CD8-positive, alpha-beta memory T cell (primary cell): ENCODE results near the gene MADD. TPM values are rescaled to one million over a fixed set of nuclear protein-coding genes. Genes with fewer than 3 reads are reported as not detected.

ENCODE experiments used
- CTCF ChIA-PET: fragments of 350-600 bp; sonication (Branson Sonifier 250); formaldehyde crosslinking; loops from one replicate; lab custom pipeline; 2021; ENCODE audit warnings: antibody characterized with exemption; lab: Charles Lee
- POLR2A ChIA-PET: fragments of 350-600 bp; sonication (Branson Sonifier 250); formaldehyde crosslinking; loops from one replicate; lab custom pipeline; 2021; ENCODE audit warnings: antibody characterized with exemption; lab: Charles Lee
- DNase-seq, 5 donors: peaks; one replicate each; pipeline versions ENCODE4 v3.0.0 to v3.0.0-alpha.2; 2020 to 2022; ENCODE audit warnings: mixed read lengths in 1 of 5
- H3K27ac ChIP-seq: one replicate; pipeline ENCODE4 v1.7.0; 2013; ENCODE audit warnings: low read depth, mild to moderate bottlenecking, low read length, moderate library complexity
- H3K27me3 ChIP-seq: 2 replicates; pipeline ENCODE4 v1.7.0; 2013; ENCODE audit warnings: low read length, mild to moderate bottlenecking; ENCODE audit not compliant: insufficient read depth, poor library complexity, severe bottlenecking
- H3K36me3 ChIP-seq: 2 replicates; pipeline ENCODE4 v1.7.0; 2013; ENCODE audit warnings: mild to moderate bottlenecking, low read length, moderate library complexity; ENCODE audit not compliant: insufficient read depth
- H3K4me1 ChIP-seq: 2 replicates; pipeline ENCODE4 v1.7.0; 2013; ENCODE audit warnings: mild to moderate bottlenecking, low read length, moderate library complexity; ENCODE audit not compliant: insufficient read depth
- H3K4me3 ChIP-seq: 2 replicates; pipeline ENCODE4 v1.7.0; 2013; ENCODE audit warnings: mild to moderate bottlenecking, low read length
- H3K9me3 ChIP-seq: 2 replicates; pipeline ENCODE4 v1.7.0; 2013; ENCODE audit warnings: mild to moderate bottlenecking, low read length
- H3K27ac Mint-ChIP-seq, 8 donors: one replicate each; pipeline ENCODE4 v1.8.0; 2020 to 2021; ENCODE audit warnings: mixed read lengths in 8 of 8, mild to moderate bottlenecking in 6 of 8, inconsistent platforms in 3 of 8, moderate library complexity in 3 of 8
- H3K27me3 Mint-ChIP-seq, 2 donors: one replicate each; pipeline ENCODE4 v1.8.0; 2020 to 2021; ENCODE audit warnings: mixed read lengths in 2 of 2, mild to moderate bottlenecking in 1 of 2, moderate library complexity in 1 of 2
- H3K36me3 Mint-ChIP-seq, 3 donors: one replicate each; pipeline ENCODE4 v1.8.0; 2020 to 2021; ENCODE audit warnings: mixed read lengths in 3 of 3, inconsistent platforms in 1 of 3, mild to moderate bottlenecking in 1 of 3
- H3K4me1 Mint-ChIP-seq, 3 donors: one replicate each; pipeline ENCODE4 v1.8.0; 2020 to 2021; ENCODE audit warnings: mixed read lengths in 3 of 3, inconsistent platforms in 1 of 3, mild to moderate bottlenecking in 1 of 3
- H3K4me3 Mint-ChIP-seq, 7 donors: one replicate each; pipeline ENCODE4 v1.8.0; 2020 to 2021; ENCODE audit warnings: mixed read lengths in 7 of 7, mild to moderate bottlenecking in 6 of 7, moderate library complexity in 4 of 7, inconsistent platforms in 2 of 7
- H3K9me3 Mint-ChIP-seq, 5 donors: one replicate each; pipeline ENCODE4 v1.8.0; 2020 to 2022; ENCODE audit warnings: mixed read lengths in 5 of 5, mild to moderate bottlenecking in 3 of 5, moderate library complexity in 2 of 5, inconsistent platforms in 1 of 5
- polyA plus RNA-seq: library from polyadenylated mRNA; unstranded; fragments of 300-500 nt; fragmentation: Illumina TruSeq; gene quantifications from one replicate; pipeline ENCODE4 v1.2.3, GENCODE V29; 2021
- total RNA-seq, 2 experiments: library from RNA; stranded (reverse); gene quantifications; one replicate each; pipeline ENCODE4 v1.2.3, GENCODE V29; 2021

Gene MADD
- total and polyA plus RNA-seq, 3 experiments from 2014 or later = 30.5 to 65.7 (median 62.1) TPM

DNA sequence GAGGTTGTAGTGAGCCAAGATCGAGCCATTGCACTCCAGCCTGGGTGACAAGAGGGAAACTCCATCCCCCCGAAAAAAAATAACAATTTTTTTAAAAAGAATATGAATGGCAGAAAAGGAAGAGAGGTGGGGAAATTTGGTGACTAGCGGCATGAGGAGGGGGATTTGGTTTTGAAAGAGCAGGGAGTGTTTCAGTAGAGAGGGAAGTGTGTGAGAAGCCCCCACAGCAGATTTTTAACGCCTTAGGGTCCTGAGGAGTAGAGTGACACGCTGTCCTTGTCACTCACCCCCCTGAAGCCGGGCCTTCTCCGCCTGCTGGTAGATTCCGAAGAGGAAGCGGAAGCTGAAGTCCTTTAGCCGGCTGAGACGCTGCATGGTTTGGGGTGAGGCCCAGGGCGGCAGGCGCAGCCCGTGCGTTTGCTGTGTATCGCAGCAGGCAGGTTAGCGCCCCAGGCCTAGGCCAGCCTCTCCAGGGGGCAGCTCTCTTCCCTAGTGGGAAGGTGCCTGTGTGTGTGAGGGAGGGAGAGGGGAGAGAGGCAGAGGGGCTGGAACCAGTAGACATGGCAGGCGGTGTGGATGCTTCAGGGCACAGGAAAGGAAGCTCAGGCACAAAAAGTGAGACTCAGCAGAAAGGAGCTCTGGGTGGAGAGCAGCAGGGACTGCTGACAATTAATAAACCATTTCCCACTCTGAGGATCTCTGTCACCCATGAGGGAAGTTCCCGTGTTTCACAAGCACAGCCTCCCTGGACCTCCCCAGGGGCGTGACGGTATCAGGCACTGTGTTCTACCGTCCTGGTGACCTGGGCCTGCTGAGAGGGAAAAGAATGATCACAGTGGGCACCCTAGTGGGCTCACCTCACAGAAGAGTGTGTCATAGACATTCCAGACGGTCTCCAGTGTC, 25.2 kb upstream of the MADD start:
- ChIA-PET CTCF (interaction anchor here (0.9 to 5.5 kb wide), 3 partner anchors 14 to 168 kb away, joined by 3 to 20 read pairs (median 3); partner anchors contain the start of gene ARFGAP2), POLR2A (no interaction called here)
- peak in 1 of 5 donors; percentile 46 for DNase-seq
- Histone ChIP-seq H3K36me3 (peaks cover 38% of the 10 kb centered on the region), H3K27ac (no peak overlapping the region), H3K4me3 (no peak overlapping the region), H3K27me3 (no peaks in the 10 kb centered on the region), H3K9me3 (no peaks in the 10 kb centered on the region), H3K4me1 (peaks cover 23% of the 10 kb centered on the region)
- H3K27ac Mint-ChIP-seq = peak overlapping the region in 3 of 8 donors; percentile 38 to 77 (median 41)
- H3K4me3 Mint-ChIP-seq = no peak overlapping the region
- peaks cover 22 to 35% (median 29%) of the 10 kb centered on the region in 3 donors for H3K4me1 Mint-ChIP-seq
- H3K27me3 Mint-ChIP-seq = peaks cover 0 to 3% of the 10 kb centered on the region in 2 donors
- peaks cover 0 to 73% (median 18%) of the 10 kb centered on the region in 3 donors for H3K36me3 Mint-ChIP-seq
- no peaks in the 10 kb centered on the region for H3K9me3 Mint-ChIP-seq

DNA sequence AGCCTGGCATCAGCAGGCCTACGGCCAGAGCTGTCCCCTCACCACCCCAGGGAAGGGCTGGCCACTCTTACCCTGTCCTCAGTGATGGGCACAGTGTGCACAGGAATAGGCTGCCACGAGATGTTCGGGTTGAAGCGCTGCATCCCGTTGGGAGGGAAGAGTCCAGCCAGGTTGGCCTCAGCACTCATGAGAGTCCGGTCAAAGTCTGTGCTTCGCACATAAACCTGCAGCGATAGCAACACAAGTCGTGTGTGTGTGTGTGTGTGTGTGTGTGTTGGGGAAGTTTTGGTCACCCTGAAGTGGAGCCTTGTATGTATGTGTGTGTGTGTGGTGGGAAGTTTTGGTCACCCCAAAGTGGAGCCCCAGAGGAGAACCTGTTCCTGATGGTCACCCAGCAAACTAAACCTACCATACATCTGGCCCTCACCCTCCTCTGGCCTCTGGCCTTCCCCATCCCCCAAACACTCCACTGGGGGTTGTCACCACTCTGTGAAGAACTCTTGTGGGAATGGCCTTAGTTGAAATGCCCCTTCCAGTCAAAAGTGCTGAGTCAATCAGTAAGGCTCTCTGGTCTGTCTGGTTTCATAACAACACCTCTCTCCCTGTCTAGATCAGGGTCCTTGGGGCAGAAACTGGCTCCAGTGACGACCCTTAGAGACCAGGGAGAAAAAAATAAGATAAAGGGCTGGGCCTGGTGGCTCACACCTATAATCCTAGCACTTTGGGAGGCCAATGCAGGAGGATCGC, 24.1 kb upstream of the MADD start:
- Mint-ChIP-seq H3K27ac (peak overlapping the region in 1 of 8 donors; percentile 57), H3K9me3 (no peaks in the 10 kb centered on the region), H3K27me3 (peaks cover 0 to 3% of the 10 kb centered on the region in 2 donors), H3K4me3 (peak overlapping the region in 2 of 7 donors; percentile 32 to 58), H3K4me1 (peaks cover 24 to 35% (median 34%) of the 10 kb centered on the region in 3 donors), H3K36me3 (peaks cover 0 to 62% (median 14%) of the 10 kb centered on the region in 3 donors)
- ChIA-PET CTCF (interaction anchor here (0.9 to 5.5 kb wide), 2 partner anchors 68 to 167 kb away, joined by 3 to 20 read pairs; partner anchors contain the start of gene ARFGAP2), POLR2A (no interaction called here)
- peaks cover 30% of the 10 kb centered on the region for H3K36me3 ChIP-seq
- peak in 1 of 5 donors; percentile 25 for DNase-seq
- H3K9me3 ChIP-seq = no peaks in the 10 kb centered on the region
- peaks cover 23% of the 10 kb centered on the region for H3K4me1 ChIP-seq
- H3K4me3 ChIP-seq = no peak overlapping the region
- no peaks in the 10 kb centered on the region for H3K27me3 ChIP-seq
- no peak overlapping the region for H3K27ac ChIP-seq

DNA sequence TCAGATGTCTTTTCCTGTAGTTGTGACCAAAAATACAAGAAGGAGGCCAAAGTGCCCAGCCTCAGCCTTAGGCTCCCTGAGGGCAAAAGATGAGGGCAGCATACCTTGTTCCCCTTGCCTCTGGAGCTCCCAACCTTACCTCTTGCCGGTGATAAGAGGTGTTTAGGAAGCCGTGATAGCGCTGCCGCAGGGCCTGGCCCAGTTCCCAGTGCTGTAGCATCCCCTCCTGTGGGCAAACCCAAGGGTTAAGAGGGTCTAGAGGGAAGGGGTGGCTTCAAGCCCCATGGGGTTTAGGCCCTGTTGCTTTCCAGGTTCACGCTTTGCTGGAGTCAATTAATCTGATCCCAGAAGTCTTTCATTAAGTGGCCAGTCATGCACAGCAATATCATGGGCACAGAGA, 22.4 kb upstream of the MADD start:
- H3K4me1 ChIP-seq = peaks cover 23% of the 10 kb centered on the region
- H3K36me3 ChIP-seq = peaks cover 19% of the 10 kb centered on the region
- H3K4me1 Mint-ChIP-seq = peaks cover 23 to 34% (median 28%) of the 10 kb centered on the region in 3 donors
- H3K27ac ChIP-seq = peak overlapping the region; percentile 85
- peak overlapping the region; percentile 95 to 99 (median 96) for H3K4me3 Mint-ChIP-seq
- H3K9me3 ChIP-seq = no peaks in the 10 kb centered on the region
- CTCF ChIA-PET = interaction anchor here (0.6 to 5.5 kb wide), 11 partner anchors 9 to 171 kb away, joined by 3 to 20 read pairs (median 7); partner anchors contain the start of genes ARFGAP2, DDB2 and NR1H3
- POLR2A ChIA-PET = interaction anchor here (1.1 to 1.9 kb wide), 4 partner anchors 11 to 68 kb away, joined by 3 to 31 read pairs (median 3); partner anchors contain the start of gene DDB2
- H3K27ac Mint-ChIP-seq = peak overlapping the region in 3 of 8 donors; percentile 10 to 99 (median 23)
- peak overlapping the region; percentile 86 for H3K4me3 ChIP-seq
- no peaks in the 10 kb centered on the region for H3K27me3 ChIP-seq
- peaks cover 0 to under 1% of the 10 kb centered on the region in 2 donors for H3K27me3 Mint-ChIP-seq
- no peaks in the 10 kb centered on the region for H3K9me3 Mint-ChIP-seq
- H3K36me3 Mint-ChIP-seq = peaks cover 0 to 45% (median 0%) of the 10 kb centered on the region in 3 donors
- peak in 1 of 5 donors; percentile 31 for DNase-seq

DNA sequence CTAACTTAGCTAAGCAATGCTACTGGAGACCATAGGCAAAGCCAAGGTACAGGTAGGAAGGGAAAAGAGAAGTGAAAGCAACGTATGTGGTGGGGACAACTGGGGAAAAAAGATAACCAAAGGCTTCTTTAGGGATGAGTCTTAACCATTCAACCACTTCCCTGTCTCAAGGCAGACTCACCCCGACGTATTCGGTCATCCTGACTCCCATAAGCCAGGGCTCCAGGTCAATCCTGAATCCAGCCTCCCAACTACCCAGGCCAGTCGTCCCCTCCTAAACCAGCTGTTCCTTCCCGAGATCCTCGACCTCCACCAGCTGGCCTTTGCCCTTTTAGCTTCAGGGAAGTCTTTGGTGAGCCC, 21.6 kb upstream of the MADD start:
- ChIA-PET POLR2A (interaction anchor here (0.6 to 1.9 kb wide), 9 partner anchors 11 to 178 kb away, joined by 3 to 31 read pairs (median 6); partner anchors contain the start of genes DDB2 and PSMC3), CTCF (interaction anchor here (0.7 to 5.5 kb wide), 19 partner anchors 9 to 313 kb away, joined by 3 to 20 read pairs (median 4); partner anchors contain the start of genes ARFGAP2, DDB2, NR1H3 and SLC39A13)
- no peaks in the 10 kb centered on the region for H3K27me3 ChIP-seq
- H3K4me1 ChIP-seq = peaks cover 23% of the 10 kb centered on the region
- Mint-ChIP-seq H3K36me3 (peaks cover 0 to 37% (median 0%) of the 10 kb centered on the region in 3 donors), H3K4me3 (peak overlapping the region; percentile 95 to 99 (median 96)), H3K9me3 (no peaks in the 10 kb centered on the region), H3K27ac (peak overlapping the region; percentile 73 to 100 (median 98)), H3K27me3 (no peaks in the 10 kb centered on the region), H3K4me1 (peaks cover 23 to 34% (median 28%) of the 10 kb centered on the region in 3 donors)
- peak overlapping the region; percentile 85 for H3K27ac ChIP-seq
- H3K4me3 ChIP-seq = peak overlapping the region; percentile 86
- no peaks in the 10 kb centered on the region for H3K9me3 ChIP-seq
- DNase-seq = no peak
- H3K36me3 ChIP-seq = peaks cover 11% of the 10 kb centered on the region

DNA sequence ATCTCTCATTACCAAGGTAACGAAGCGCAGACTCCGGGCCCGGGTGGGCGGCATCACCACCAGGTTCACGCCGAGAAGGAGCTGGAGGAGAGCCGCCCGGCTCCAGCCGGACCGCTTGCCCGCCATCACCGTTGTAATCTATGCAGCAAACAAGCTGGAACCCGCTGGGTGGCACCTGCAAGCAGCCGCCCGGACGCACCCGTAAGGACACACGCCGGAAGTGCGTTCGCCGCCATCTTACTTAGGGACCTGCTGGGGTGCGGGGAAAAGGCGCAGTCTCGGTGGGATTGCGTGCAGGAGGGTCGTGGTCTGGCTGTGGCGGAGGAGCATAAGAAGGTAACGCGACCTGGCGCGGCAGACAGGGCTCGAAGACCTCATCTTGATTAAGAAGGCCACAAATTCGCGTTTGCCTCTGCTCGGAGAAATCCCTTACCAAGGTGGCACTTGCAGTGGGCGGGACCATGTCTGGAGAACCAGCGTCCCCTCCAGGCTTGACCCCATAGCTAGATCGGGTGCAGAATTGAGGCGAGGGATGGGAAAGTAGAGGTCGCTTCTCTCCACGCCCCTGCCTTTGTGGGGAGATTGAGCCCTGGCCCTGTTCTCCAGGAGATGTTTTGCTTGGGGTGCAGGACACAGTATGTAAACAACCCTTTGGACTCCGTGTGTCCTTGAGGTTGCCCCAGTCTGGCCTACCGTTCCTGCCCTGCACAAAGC, 21.1 kb upstream of the MADD start, which contains the start of gene ACP2:
TSS of gene ACP2 (minus strand) at position 151 of the 714 bp plus-strand sequence. CDS start at position 126, 25 bp downstream.
- peak within 1 kb of the TSS; percentile 73 to 100 (median 98) for H3K27ac Mint-ChIP-seq
- H3K27me3 ChIP-seq = no peaks in the 10 kb centered on the region
- H3K9me3 ChIP-seq = no peaks in the 10 kb centered on the region
- peaks cover 0 to 32% (median 0%) of the 10 kb centered on the region in 3 donors for H3K36me3 Mint-ChIP-seq
- peak within 1 kb of the TSS; percentile 86 for H3K4me3 ChIP-seq
- peaks cover 23 to 34% (median 28%) of the 10 kb centered on the region in 3 donors for H3K4me1 Mint-ChIP-seq
- CTCF ChIA-PET = interaction anchor here (0.7 to 5.5 kb wide), 19 partner anchors 9 to 313 kb away, joined by 3 to 20 read pairs (median 4); partner anchors contain the start of genes ARFGAP2, DDB2, NR1H3 and SLC39A13
- POLR2A ChIA-PET = interaction anchor here (0.5 to 1.9 kb wide), 11 partner anchors 11 to 520 kb away, joined by 3 to 31 read pairs (median 3); partner anchors contain the start of genes DDB2 and PSMC3
- H3K4me3 Mint-ChIP-seq = peak within 1 kb of the TSS; percentile 95 to 99 (median 96)
- H3K9me3 Mint-ChIP-seq = no peaks in the 10 kb centered on the region
- H3K36me3 ChIP-seq = peaks cover 8% of the 10 kb centered on the region
- peaks cover 23% of the 10 kb centered on the region for H3K4me1 ChIP-seq
- DNase-seq = peak; percentile 75 to 90 (median 84)
- no peaks in the 10 kb centered on the region for H3K27me3 Mint-ChIP-seq
- H3K27ac ChIP-seq = peak within 1 kb of the TSS; percentile 85

DNA sequence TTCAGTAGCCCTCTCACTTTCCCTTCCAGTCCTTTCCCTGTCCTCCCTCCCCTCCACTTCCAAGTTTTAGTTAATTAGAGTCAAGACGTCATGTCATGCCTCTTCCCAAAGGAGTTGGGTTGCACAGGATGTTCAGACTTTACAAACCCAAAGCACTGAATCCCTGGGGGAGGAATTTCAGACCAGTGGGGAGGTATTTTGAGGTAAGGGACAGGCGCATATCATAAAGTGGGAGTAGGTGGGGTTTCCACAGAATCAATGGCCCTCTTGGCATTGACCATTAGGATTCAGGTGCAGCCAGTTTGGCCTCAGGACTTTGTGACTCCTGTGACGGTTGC, 20.6 kb upstream of the MADD start:
- H3K27me3 ChIP-seq = no peaks in the 10 kb centered on the region
- H3K9me3 ChIP-seq = no peaks in the 10 kb centered on the region
- Mint-ChIP-seq H3K9me3 (no peaks in the 10 kb centered on the region), H3K27ac (peak overlapping the region; percentile 73 to 100 (median 98)), H3K27me3 (no peaks in the 10 kb centered on the region), H3K36me3 (peaks cover 0 to 28% (median 0%) of the 10 kb centered on the region in 3 donors), H3K4me1 (peaks cover 23 to 34% (median 28%) of the 10 kb centered on the region in 3 donors), H3K4me3 (peak overlapping the region; percentile 95 to 99 (median 96))
- DNase-seq = peak in 1 of 5 donors; percentile 13
- peak overlapping the region; percentile 85 for H3K27ac ChIP-seq
- peaks cover 23% of the 10 kb centered on the region for H3K4me1 ChIP-seq
- peaks cover 8% of the 10 kb centered on the region for H3K36me3 ChIP-seq
- peak overlapping the region; percentile 86 for H3K4me3 ChIP-seq
- ChIA-PET POLR2A (interaction anchor here (0.5 to 1.9 kb wide), 6 partner anchors 10 to 520 kb away, joined by 3 to 31 read pairs (median 7); partner anchors contain the start of gene DDB2), CTCF (interaction anchor here (1.1 to 5.5 kb wide), 8 partner anchors 10 to 72 kb away, joined by 3 to 20 read pairs (median 7); partner anchors contain the start of genes ARFGAP2 and DDB2)
